ENCODE data around the gene P2RX4.
"Not testable (repeated sequence)": the region's sequence is repeated elsewhere in the genome, so short reads cannot be mapped to it uniquely, and the experiment has no call there.

Gene P2RX4

DNA sequence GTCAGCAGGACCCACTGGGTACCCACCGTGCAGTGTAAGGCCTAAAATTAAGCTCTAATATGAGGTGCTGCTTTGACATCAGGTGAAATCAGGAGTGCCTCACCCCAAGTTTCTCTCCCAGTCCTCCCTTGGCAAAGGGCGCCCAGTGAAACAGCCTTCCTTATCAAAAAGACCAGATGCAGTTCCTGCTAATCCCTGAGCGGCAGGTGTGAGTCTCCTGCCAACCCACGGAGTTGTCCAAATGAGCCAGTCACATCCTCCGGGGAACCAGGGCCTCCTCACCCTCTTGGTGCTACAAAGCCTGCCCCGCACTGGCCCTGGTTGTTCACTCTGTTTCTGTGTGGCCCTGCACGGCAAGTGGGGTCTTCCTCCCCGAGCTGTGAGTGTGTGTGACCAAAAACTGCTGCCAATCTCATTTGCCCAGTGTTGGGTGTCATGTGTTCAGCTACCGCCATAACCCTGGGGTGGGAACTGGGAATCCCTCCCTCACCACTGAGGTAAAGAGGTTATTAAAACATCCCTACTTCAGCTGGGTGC lies 20.2 kb upstream of the P2RX4 start:
- DNase-seq, result no peak

DNA sequence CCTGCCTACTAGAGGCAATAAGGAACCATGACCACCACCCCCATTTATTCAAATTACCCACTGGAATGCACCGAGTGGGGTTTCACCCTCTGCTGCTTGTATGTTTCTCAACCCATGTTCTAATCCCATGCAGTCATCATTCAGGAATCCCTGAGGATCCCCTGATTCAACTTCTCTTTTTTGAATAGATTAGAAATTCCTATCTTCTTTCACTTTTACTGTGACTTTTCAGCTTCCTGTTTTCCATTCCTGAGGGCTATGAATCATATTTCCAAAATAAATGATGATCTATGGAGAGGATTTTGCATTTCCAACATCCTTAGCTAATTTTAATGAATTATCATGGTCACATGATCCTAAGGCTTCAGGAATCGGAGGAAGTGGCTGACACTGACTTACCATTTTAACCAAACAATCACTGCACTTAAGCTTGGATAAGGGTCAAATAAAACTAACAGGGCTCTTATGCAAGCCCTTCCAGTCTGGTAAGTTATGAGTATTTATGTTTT lies 19.4 kb upstream of the P2RX4 start:
- DNase-seq, result no peak

DNA sequence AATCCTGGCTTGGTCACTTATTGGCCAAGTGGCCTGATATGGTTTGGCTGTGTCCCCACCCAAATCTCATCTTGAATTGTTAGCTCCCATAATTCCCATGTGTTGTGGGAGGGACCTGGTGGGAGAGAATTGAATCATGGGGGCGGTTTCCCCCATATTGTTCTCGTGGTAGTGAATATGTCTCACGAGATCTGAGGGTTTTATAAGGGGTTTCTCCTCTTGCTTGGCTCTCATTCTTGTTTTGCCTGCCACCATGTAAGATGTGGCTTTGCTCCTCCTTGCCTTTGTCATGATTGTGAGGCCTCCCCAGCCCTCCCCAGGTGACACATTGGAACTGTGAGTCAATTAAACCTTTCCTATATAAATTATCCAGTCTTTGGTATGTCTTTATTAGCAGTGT lies 18.8 kb upstream of the P2RX4 start:
- no peak for DNase-seq

DNA sequence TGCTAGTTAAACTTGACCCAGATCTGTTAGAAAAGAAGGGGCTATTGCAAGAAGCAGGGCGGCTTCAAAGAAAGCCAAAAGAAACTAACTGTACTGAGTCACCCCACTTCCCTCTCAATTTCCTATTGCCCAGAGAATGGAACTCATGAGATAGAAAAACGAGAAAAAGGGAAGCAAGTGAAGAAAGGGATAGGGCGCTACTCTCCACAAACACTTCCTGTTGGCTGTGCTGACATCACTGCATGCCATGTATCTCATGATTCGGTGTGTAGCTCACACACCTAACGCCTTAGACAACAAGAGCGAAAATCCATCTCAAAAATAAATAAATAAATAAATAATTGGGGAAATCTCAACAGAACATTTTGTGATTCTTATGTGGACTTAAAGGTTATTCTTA lies 13.0 kb upstream of the P2RX4 start:
- DNase-seq, result no peak

DNA sequence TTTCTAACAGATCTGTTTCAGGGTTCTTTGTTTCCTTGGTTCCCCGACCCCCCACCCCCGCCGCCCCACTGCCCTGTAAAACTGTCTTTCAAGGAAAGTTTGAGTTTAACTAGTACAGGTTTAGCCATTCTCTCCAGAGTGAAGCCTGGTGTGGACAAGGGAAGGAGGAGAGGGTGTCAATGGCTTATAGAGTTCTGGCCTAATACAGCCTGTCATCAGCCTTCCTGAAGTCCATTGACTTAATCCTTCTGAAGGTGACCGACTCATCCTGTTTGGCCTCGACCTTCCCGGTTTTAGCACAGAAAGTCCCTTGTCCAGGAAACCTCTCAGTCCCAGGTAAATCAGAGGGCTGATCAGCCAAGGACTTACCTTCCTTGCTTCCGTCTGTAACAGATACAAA lies 11.0 kb upstream of the P2RX4 start:
- DNase-seq, result no peak

DNA sequence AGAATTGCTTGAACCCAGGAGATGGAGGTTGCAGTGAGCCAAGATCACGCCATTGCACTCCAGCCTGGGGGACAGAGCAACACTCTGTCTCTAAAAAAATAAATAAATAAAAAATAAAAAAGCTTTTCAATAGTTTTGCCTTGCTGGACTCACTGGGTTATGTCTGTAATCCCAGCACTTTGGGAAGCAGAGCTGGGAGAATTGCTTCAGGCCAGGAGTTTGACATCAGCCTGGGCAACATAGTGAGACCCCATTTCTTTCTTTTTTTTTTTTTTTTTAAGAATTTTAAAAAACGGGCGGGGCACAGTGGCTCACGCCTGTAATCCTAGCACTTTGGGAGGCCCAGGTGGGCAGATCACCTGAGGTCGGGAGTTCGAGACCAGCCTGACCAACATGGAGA lies 8.8 kb upstream of the P2RX4 start:
- not testable (repeated sequence) for DNase-seq

DNA sequence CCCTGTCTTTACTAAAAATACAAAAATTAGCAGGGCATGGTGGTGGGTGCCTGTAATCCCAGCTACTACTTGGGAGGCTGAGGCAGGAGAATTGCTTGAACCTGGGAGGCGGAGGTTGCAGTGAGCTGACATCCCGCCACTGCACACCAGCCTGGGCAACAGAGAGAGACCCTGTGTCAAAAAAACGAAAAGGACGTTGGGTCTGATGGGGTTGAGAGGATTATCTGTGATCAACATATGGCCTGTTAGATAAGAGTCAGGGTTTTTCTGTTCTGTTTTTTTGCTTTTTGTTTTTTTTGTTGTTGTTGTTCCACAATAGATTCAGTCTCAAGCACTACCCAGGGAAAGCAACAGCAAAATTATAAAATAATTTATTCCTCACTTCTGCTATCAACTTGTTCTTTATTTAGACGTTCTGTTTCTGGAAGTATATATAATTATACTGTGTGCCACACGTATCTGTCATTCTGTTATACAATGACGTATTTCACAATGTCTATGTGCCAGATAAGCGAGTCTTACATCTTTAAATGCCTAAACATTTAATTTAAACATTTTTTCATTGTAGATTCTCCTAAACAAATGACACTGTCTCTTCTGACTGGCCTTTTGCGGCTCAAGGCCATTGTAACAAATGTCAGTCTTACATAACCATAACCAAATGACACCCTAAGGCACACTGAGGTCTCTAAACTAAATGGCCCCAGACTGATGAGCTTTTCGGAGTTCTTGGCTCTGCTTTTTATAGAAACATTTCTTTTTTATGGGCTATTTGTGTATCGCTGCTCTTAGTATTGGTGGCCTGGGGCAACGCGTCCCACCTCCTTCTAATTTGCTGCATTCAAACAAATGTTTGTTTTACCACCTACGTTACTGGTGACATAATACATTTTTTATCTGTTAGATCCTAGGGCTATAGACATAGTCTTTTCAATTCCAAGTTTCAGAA lies 7.2 kb upstream of the P2RX4 start:
- DNase-seq, result no peak

DNA sequence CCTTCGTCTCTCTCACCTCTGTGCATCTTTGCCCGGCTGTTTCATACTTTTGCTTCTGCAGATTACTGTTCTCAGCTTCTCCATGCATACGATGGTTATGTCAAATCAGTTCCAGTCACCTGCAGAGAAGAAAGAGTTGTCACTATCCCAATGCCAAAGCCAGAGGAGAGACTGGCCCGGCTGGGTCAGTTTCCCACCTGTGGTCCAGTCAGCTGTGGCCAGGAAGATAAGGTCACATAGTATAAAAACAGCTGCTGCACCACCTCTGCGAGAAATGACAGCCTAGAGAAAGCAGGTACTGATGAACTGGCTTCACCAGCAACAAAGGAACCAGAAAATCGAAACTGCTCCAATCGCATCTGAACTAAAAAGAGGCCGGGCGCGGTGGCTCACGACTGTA lies 6.4 kb upstream of the P2RX4 start:
- no peak for DNase-seq

DNA sequence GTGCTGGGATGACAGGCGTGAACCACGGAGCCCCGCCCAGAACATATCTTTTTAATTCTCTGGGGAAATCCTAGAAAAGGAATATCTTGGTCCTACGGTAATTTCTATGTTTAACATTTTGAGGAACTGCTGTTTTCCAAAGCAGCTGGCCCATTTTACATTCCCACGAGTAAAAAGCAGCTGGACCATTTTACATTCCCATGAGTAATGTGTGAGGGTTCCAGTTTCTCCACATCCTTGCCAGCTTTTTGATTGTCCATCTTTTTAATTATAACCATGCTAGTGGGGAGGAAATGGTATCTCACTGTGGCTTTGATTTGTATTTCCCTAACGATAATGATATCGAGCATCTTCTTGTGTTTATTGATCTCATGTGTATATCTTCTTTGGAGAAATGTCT lies 4.4 kb upstream of the P2RX4 start:
- no peak for DNase-seq

DNA sequence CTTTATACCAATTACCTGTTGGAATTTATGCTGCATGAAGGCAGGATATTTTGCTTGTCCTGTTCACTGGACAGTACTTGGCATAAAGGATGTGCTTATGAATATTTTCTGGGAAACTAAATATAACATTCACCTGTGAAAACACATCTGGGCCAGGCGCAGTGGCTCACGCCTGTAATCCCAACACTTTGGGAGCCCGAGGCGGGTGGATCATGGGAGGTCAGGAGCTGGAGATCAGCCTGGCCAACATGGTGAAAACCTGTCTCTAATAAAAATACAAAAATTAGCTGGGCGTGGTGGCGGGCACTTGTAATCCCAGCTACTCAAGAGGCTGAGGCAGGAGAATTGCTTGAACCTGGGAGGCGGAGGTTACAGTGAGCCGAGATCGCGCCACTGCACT lies 1.4 kb upstream of the P2RX4 start:
- not testable (repeated sequence) for DNase-seq

DNA sequence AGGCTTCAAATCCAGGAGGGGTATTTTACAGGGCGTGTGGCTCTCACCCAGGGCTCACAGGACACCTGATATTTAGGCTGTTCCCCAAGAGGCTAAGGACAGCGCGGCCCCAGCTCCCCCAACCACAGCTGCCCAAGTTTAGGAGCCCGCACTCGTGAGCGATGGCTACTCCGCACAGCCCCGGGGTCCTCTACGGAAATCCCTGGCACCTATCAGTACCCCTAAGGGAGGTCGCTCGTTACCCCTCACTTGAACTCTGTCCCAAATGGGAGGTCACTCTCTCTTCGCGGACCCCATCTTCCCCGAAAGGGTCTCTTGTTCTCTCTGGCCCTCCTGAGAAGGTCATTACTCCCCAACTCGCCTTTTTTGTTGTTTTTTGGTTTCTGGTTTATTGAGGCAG lies 708 bp upstream of the P2RX4 start:
- DNase-seq, result no peak

DNA sequence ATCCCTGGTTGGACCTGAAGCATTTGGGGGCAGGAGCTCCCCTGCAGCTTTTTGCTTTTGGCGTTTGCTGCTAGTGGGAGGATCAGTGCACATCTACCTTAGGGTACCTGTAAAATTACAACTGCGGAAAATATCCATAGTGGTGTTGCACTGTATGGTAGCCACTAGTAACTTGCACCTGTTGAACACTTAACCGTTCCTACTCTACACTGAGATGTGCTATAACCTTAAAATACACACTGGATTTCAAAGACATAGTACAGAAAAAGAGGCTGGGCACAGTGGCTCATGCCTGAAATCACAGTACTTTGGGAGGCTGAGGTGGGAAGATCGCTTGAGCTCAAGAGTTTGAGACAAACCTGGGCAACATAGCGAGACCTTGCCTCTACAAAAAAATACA lies 2.9 kb downstream of the P2RX4 start:
- DNase-seq, result no peak

DNA sequence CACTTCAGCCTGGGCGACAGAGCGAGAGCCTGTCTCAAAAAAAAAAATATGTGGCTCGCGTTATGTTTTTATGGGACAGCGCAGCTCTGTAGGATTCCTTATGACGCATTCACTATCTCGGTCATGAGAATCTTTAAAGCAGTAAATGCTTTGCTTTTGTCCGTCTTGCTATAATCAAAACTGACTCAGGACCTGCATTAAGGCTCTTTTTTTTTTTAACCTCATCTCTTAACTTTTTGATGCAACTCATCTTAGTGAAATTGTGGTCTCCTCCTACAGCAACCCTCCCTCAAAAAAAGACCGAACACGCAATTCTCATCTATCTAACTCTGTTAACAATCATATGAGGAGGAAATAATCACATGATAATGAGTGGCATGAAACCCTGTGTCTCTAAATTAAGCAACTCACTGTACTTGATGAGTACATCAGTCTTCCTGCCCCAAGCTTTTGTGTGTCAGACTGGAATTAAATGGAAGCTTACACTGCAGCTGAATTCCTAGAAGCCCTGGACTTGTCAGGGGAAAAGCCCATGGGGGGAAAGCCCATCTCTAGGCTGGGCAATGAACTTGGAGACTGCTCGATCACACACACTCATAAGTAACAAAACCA lies 4.3 kb downstream of the P2RX4 start:
- DNase-seq, result no peak

DNA sequence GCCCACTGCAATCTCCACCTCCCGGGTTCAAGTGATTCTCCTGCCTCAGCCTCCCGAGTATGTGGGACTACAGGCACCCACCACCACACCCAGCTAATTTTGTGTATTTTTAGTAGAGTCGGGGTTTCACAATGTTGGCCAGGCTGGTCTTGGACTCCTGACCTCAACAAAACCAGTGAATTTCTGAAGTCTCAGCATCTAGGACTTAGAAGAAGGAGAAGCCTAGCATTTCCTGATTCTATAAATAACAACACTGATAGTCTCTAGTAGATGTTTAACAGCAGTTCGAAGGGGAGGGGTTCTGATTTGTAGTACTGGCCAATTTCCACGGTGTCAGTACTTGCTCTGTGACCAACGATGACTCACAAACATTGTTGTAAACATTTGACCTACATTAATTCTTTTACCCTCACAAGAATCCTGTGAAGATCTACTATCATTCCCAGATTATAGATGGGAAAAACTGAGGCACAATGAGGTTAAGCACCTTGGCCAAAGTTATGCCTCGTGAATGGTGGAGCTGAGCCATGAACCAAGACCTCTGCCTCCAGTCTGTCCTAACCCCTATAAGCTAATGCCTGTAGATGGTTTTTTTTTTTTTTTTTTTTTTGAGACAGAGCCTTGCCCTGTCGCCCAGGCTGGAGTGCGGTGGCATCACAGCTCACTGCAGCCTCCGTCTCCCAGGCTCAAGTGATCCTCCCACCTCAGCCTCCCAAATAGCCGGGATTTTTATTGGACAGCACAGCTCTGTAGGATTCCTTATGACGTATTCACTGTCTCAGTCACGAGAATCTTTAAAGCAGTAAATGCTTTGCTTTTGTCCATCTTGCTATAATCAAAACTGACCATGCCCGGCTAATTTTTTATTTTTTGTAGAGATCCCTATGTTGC lies 5.2 kb downstream of the P2RX4 start:
- no peak for DNase-seq

DNA sequence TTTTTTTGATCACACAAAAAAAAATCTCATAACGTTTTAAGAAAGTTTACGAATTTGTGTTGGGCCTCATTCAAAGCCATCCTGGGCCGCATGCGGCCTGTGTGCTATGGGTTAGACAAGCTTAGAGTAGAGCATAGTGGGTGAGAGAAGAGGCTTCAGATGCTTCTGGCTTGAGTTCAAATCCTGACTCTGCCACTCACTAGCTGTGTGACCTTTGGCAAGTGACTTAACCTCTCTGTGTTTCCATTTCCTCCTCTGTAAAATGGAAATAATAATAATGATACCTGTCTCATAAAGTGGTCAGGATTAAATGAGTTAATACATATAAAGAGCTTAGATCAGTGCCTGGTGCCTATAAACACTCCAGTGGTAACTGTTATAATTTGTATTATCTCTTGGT lies 6.2 kb downstream of the P2RX4 start:
- no peak for DNase-seq

DNA sequence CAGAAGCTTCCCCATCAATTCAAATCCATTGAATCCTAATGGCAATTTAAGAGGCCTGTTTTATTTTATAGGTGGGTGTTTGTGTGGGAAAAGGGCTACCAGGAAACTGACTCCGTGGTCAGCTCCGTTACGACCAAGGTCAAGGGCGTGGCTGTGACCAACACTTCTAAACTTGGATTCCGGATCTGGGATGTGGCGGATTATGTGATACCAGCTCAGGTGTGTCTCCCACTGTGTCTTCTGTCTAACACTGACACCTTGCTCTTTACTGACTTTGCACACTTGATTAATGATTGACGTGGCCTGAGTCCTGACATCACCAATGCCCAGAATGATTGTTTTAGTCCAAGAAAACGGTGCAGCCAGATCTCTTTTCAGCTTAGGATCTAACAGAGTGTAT lies 7.1 kb downstream of the P2RX4 start:
- DNase-seq, result no peak

DNA sequence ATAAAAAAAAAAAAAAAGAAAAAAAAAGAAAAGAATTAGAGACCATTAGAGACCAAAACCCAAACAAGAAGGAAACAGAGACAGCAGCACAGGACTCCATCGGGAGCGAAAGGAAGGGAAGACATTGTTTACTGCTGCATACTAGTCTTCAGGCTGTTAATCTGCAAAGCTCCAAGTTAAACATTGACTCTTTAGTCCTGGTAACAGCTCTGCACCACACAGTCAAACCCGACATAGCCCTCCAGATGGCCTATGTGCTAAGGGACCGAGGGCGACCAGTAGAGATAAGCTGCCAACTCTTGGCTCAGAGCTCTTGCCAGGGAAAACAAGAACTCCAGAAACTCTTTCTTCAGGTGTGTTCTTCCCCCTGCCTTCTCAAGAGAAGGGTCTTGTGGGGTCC lies 7.8 kb downstream of the P2RX4 start:
- DNase-seq, result no peak

DNA sequence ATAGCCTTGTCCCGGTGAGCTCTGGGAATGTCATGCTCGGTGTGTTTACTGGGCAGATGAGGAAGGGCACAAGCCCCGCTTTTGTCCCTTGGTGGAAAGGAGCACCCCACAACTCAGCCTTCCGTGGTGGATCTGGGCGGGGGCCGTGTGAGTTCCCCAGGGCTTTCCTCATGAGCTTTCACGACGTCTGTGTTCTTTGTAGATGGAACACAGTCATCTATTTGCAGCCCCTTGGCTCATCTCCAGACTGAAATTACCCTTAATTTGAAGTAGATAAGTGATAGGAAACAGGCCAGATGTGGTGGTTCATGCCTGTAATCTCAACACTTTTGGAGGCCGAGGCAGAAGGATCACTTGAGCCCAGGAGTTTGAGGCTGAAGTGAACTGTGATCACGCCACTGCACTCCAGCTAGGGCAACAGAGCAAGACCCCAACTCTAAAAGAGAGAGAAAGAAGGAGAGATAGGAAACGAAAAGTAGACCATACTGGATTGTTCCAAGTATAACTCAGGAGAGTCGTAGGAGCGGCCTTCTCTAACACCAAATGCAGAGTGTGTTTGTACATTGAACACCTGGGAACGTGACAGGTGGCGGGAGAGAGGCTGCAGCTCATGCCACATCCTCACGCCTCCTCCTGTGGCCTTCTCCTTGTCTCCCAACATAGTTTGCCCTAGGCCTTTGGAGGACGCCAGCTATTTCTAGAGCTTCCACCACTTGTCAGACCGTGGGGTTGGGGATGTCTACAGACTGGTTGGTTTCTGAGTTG lies 8.8 kb downstream of the P2RX4 start:
- no peak for DNase-seq

DNA sequence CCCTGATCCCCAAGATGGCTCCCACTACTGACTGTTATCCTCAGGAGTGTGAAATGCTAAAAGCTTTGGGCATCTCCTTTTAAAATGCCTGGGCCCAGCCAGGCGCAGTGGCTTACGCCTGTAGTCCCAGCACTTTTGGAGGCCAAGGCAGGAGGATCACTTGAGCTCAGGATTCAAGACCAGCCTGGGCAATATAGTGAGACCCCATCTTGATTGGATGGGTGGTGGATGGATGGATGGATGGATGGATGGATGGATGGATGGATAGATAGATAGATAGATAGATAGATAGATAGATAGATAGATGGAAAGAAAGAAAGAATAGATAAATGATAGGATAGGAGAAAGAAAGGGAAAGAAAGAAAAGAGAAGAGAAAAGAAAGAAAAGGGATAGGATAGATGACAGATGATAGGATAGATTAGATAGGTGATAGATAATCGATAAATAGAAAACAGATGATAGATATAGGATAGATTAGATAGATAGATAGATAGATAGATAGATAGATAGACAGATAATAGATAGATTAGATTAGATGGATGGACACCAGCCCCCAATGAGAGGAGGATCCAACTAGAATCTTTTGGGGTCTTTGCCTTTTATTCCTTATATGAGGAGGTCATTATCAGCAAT lies 9.5 kb downstream of the P2RX4 start:
- DNase-seq, result no peak

DNA sequence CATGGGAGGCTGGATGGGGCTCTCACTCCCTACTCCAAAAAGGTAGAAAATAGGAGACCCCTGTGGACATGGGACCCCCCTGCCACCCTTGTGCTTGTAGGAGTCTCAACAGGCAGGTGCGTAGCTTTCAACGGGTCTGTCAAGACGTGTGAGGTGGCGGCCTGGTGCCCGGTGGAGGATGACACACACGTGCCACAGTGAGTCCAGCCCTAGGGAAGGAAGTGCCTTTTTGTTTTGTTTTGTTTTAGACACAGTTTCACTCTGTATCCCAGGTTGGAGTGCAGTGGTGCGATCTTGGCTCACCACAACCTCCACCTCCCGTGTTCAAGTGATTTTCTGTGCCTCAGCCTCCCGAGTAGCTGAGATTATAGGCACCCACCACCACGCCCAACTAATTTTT lies 12.9 kb downstream of the P2RX4 start:
- no peak for DNase-seq

Measured in activated CD8-positive, alpha-beta memory T cell treated with anti-CD3 and anti-CD28 coated beads, Interleukin-2, amount 50 U/mL, for 48 hours (primary cell).